SH-SY5Y (cell line): ENCODE results near the gene AREG.

Experiments used
- GATA2 ChIP-seq: IDR thresholded peaks from 2 replicates; pipeline ENCODE4 v1.6.1; 2011; ENCODE audit warnings: mild to moderate bottlenecking, low read depth, low read length
- GATA3 ChIP-seq: IDR thresholded peaks from 2 replicates; pipeline ENCODE4 v1.6.1; 2011; ENCODE audit warnings: low read depth, mild to moderate bottlenecking, low read length, moderate library complexity

AREG gene

DNA sequence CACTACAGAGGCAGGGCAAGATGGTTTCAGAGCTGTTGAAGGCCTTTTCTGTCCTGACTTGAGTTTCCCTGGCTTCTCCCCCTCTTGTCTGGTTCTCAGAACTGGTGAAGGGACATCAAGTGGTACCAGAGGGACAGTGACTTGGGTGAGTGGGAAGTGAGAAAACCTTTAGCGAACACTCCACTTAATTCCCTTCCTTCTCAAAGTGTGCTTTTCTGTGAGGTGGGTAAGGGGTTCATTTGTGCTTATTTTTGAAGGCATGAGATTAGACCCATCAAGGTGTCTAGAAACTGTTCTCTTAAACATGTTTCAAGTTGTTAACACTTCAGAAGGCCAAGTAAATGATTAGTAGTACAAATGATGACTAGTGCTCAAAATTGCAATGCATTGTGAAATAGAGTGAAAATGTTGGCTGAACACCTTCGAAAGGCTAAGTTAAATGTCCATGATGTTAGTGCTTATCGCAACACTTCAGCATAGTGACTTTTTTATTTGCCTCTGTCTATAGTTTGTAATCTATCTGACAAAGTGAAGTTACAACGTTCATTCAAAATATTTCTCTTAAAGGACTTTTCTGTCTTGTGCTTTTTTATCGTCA lies 2.8 kb downstream of the AREG start:
- TF ChIP-seq GATA3, result no peak
- TF ChIP-seq GATA2, result no peak

DNA sequence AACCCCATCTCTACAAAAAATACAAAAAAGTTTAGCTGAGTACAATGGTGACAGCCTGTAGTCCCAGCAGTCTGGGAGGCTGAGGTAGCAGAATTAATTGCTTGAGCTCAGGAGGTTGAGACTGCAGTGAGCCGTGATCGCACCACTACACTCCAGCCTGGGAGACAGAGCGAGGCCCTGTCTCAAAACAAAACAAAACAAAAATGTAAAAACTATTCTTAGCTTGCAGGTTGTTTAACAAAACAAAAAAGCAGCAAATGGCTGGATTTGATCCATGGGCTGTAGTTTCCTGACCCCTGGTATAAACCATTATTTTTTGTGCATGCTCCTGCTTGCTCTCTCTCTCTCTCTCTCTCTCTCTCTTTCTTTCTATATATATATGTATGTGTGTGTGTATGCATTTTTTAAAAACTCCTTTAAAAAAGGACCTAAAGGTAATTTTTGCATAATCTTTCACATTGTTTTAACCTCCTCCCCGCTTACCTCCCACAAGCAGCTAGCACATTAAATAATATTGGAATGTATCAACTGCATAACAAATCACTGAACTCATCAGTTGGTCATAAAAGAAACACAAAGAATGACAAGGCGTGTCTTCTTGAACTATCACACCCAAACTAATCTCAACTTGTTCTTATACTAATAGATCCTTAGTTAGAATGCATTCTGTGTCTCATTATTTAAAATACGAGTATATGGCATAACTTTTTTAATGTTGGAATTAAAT lies 4.8 kb downstream of the AREG start:
- TF ChIP-seq GATA2, result no peak
- no peak for TF ChIP-seq GATA3

DNA sequence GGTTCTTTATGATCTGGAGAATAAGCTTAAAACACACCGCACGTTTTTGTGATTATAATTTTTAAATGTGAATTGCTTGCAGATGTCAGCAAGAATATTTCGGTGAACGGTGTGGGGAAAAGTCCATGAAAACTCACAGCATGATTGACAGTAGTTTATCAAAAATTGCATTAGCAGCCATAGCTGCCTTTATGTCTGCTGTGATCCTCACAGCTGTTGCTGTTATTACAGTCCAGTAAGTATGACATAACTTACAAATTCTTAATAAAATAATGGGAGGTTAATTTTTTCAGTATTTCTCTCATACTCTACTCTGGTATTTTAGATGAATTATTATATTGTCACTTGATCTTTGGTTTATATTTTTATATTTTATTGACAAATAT lies 5.4 kb downstream of the AREG start:
- TF ChIP-seq GATA2 (no peak), GATA3 (no peak)

DNA sequence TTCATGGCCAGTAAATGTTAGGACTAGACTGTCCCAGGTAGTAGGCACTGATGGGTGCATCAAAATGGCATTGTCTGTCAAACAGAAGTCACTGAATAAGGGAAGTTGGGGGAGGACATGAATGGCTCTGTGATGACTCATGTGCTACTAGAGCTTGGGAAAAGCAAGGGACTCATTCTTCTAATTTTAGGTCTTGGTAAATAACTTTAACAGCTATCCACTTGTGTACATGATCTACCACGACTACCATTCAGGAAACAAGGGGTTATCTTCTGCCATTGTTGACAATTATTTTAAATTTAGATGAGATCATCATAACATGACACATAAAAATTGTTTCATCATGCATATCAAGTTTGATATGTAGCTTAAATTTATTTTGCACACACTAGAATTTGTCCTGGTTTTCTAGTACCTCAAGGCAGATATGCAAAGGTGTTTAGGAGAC lies 6.3 kb downstream of the AREG start:
- TF ChIP-seq GATA2, result no peak
- TF ChIP-seq GATA3, result no peak

DNA sequence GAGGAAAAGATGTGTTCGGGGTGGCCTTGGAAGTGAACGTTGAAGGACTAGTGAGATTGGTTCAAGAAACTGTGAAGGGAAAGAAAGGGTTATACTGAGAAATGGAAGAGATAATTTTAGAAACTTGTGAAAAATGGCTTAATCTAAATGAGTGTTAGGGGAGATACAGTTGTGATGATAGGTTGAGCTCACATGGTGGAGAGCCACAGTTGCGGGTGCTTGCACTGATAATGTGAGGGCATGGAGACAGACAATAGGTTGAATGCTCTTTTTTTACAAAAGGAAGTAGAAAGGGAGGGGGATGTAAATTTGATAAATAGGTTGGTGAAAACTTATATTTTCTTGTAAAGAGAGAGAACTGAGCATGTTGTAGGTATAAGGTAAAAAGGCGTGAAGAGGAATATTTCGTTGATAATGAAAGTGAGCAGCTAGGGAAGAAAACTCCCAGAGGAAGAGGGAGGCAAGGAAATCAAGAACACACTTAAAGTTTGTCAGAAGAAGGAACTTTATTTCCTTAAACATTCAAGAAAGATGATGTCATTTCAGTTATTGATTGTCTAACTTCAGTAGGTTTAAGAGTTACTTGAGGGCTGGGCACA lies 8.2 kb downstream of the AREG start:
- TF ChIP-seq GATA2 (no peak), GATA3 (no peak)

DNA sequence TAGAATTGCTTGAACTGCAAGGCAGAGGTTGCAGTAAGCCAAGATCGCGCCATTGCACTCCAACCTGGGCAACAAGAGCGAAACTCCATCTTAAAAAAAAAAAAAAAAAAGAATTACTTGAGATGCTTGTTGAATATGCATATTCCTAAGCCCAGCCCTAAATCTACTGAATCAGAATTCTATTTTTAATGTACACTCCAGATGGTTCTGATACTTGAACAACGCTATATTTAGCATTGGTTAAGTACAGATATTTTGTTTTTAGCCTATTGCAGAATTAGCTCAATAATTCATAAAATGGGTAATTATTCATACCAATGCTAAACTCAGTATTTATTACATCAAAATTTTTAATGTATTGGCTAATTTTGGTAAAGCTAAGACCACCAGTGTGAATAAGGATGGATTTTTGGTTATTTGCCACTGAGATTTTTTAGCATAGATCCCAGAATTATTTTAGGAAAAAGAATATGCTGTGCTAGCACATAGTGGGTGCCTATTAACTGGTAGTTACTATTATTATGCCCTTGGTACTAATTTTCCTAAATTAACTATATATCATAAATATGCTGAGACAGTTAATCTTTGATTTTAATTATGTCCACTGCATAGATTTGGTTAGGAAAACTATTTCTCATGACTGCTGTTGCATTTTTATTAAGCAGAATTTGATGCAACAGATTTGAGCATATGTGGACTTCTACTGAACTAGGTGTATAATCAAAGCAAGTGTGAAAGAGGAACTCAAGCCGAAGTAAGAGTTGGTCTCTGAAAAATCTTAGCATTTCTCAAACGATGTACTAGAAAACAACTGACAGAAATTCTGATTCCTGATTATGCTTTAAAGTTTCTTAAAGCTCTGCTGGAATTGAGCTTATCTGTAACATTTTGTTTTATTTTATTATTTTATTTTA lies 9.2 kb downstream of the AREG start:
- TF ChIP-seq GATA2, result no peak
- TF ChIP-seq GATA3, result no peak

DNA sequence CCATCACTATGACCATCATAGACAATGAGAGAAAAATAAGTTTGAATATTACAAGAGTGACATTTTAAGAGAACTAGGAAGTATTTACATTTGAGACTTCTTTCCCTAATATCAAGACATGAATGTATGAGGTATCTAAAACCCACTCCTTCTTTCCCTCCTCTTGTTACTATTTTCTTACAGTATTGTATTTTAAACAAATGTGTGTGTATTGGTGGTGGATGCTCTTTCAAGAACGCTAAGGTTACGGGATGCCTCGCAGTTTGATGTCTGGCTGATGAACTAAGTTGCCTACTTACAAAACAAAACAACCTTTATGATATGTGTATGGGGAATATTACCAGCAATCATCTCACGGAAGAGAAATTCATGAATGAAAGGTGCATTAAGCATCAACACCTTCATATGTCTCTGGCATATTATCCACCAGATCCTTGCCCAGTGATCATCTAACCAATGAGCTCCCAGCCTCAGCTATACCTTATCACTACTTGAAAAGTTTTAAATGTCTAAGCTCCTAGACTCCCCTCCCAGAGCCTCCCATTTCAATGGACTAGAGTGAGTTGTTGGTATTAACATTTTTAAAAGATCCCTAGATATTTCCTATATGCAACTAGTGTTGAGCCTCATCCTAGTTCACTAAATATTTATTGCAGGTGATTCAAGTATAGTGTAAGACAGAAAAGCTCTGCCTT lies 10.6 kb downstream of the AREG start:
- TF ChIP-seq GATA3 (no peak), GATA2 (no peak)

DNA sequence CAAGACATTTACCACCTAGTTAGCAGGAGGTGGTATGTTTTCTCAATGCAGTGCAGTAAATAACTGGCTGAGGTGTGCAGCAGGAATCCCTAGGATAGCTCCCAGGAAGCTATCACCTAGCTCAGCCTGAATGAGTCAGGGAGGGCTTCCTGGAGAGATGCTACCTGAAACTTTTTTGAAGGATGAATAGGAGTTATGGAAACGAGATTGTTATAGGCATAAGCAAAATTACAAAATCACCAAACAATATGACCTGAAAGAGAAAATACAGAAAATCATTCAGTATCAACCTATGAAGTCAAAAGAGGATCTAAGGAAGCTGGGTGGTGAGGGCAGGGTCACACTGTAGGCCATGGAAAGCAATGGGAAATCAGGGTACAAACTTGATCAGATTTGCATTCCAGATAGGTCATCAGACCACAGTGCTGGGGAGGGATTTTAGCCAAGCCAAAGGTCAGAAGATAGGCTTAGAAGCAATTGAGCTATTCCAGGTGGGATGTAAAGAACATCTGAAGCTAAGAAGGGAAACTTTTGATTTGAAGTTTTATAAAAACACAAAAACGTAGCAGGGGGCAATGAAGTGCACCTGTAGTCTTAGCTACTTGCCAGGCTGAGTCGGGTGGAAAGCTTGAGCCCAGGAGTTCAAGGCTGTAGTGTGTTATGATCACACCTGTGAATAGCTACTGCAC lies 11.3 kb downstream of the AREG start:
- TF ChIP-seq GATA3 (no peak), GATA2 (no peak)

DNA sequence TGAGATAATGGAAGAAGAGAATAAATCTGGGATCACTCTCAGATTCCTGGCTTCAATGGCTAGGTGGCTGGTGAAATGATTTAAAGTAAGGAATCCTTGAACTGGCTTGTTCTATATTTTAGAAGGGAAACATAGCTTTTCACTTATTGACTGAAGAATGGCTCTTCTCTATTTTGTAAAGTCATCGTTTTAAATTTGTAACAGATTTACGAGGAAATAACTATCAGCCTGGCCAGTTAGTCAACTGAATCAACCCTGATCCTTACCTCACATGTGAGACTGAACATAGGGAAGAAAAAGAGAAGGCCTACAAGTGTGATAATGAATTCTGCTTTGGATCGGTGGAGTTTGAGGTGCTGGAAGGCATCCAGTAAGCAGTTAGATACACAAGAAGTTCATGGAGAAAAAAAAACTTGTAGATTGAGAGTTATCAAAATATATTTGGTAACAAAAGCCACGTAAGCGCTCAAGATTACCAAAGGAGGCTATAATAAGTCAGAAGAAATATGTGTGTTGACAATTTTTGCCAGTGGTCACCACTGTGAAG lies 12.0 kb downstream of the AREG start:
- TF ChIP-seq GATA3, result no peak
- TF ChIP-seq GATA2, result no peak

DNA sequence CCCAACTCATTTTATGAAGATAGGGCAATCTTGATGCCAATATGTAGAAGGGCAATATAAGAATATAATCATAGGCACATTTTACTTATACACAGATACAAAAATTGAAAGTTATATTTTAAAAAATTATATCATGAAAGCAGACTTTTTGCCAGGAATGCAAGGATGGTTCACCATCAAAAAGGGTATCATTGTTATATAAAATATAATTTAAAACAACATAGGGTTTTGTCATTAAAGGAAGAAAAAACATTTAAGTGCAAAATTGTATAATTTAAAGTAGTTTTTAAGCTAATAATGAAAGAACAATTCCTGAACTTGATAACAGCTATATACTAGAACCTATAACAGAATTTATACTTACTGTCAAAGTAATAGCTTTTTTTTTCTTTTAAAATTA lies 15.9 kb downstream of the AREG start:
- TF ChIP-seq GATA3 (no peak), GATA2 (no peak)

DNA sequence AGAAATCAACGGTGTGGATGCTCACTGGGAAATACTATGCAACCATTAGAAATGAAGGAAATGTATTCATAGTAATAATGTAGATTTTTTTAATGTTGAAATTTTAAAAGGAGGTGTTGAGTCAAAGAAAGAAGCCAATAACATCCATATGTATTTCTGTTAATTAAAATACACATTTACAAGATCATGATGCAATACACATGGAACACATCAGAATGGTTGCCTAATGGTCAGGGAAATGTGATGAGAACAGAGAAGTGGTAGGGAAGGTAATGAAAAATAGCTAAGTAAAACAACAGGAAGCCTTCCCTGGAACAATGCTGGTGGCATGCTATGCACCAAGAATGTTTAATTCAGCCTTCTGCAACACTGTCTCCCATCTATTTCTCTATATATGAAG lies 18.2 kb downstream of the AREG start:
- no peak for TF ChIP-seq GATA3
- TF ChIP-seq GATA2, result no peak

DNA sequence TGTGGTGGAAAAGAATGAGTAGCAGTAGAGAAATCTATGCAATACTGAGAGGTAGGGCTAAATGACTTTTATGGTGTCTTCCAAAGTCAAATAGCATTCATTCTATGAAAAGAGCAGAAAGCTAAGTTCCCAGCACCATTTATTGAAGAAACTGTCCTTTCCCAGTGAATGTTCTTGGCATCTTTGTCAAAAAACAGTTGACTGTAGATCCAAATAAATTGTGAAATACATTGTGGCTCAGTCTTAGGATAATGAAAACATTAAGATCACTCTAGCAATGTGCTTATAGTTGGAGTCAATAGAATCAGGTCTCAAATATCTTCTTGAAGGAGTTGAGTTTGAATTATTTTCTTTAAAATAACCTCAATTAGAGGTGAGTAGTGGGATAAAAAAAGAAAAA lies 19.4 kb downstream of the AREG start:
- TF ChIP-seq GATA2 (no peak), GATA3 (no peak)

DNA sequence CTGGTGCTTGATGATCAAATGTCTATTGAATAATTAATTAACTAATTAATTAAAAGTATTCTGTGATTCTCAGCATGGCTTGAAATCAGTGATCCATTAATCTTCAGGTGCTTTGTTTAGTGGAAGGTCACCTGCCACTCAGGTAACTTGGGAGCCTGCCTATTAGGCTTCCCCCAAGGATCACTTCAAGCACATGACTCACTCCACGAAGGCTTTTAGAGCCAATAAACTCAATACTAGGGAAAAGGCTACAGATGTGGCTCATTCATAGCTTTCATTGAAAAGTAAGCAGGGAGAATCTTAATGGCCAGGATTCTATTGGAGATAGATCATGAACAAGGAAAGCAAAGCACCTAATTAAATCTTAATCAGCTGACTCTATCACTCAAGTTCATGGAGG lies 21.3 kb downstream of the AREG start:
- no peak for TF ChIP-seq GATA3
- TF ChIP-seq GATA2, result no peak
